HG02623 (cell line): ENCODE results near the gene SGF29.
"Not testable (repeated sequence)": the region's sequence is repeated elsewhere in the genome, so short reads cannot be mapped to it uniquely, and the experiment has no call there.

ENCODE experiments used
- ATAC-seq: cut with Tn5 transposase; IDR thresholded peaks from one replicate; pipeline ENCODE4 v1.9.1; 2021; ENCODE audit warnings: moderate library complexity; ENCODE audit not compliant: unreplicated experiment

SGF29 gene

DNA sequence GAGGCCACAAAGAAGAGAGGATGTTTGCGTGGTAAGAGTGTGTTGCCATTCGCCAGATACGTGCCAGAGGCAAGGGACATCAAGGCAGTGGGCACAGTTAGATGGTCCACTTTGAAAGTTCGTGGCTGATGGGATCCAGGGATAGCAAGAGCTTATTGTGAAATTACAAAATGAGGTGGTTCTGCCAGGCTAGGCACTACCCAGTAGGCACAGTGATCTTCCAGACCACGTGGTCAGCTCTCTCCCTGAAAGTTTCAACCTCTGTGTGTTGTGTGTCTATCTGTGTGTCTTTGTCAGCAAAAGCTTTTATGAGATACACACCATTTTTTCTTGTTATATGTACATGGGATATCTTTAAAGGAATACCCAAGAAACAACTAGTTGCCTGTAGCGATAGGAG is 9.5 kb downstream of the SGF29 start:
- ATAC-seq = no peak

DNA sequence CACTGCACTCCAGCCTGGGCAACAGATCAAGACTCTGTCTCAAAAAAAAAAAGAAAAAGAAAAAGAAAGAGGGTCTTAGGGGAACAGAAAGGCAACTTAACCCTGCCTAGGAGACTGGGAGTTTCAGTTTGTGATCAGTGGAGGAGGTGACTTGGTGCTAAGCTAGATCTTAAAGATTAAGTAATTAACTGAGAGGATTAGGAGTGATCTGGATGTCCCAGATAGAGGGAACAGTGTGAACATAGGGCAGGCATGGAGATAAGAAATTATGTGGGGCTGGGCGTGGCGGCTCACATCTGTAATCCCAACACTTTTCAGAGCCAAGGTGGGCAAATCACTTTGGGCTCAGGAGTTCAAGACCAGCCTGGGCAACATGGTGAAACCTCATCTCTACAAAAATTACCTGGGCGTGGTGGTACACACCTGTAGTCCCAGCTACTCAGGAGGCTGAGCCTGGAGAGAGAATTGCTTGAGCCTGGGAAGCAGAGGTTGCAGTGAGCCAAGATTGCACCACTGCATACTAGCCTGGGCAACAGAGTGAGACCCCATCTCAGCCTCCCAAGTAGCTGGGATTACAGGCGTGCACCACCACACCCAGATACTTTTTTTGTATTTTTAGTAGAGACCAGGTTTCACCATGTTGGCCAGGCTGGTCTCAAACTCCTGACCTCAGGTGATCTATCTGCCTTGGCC is 12.7 kb downstream of the SGF29 start:
- not testable (repeated sequence) for ATAC-seq

- no peak for ATAC-seq
Observed at GRCh38 chr16:28567292-28567691, 13.6 kb downstream of the SGF29 start.

GRCh38 chr16:28569021-28569420 is 15.3 kb downstream of the SGF29 start:
- ATAC-seq = no peak

DNA sequence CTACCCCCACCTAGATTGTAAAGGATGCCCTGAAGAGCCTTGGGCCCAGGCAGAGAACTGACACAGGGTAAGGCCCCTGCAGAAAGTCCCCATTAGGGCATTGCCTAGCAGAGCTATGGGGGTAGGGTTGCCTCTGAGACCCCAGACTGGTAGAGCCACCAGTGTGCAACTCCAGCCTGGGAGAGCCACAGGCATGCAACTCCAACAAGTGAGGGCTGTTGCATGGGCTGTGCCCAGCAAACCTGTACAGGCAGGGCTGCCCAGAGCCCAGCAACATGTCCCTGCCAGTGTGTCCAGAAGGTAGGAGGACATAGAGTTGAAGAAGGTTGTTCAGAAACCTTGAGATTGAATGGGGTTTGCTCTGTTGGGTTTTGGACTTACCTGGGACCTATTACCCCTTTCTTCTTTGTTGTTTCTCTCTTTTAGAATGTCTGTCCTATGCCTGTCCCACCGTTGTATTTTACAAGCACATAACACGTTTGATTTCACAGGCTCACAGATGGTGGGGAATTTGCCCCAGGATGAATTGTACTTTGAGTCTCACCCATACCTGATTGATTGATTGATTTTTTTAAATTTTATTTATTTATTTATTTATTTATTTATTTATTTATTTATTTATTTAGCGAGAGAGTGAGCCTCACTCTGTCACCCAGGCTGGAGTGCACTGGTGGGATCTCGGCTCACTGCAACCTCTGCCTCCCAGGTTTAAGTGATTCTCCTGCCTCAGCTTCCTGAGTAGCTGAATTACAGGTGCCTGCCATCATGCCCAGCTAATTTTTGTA is 16.4 kb downstream of the SGF29 start:
- ATAC-seq = no peak

- ATAC-seq = no peak
Observed at GRCh38 chr16:28572696-28573510, 19.2 kb downstream of the SGF29 start.

DNA sequence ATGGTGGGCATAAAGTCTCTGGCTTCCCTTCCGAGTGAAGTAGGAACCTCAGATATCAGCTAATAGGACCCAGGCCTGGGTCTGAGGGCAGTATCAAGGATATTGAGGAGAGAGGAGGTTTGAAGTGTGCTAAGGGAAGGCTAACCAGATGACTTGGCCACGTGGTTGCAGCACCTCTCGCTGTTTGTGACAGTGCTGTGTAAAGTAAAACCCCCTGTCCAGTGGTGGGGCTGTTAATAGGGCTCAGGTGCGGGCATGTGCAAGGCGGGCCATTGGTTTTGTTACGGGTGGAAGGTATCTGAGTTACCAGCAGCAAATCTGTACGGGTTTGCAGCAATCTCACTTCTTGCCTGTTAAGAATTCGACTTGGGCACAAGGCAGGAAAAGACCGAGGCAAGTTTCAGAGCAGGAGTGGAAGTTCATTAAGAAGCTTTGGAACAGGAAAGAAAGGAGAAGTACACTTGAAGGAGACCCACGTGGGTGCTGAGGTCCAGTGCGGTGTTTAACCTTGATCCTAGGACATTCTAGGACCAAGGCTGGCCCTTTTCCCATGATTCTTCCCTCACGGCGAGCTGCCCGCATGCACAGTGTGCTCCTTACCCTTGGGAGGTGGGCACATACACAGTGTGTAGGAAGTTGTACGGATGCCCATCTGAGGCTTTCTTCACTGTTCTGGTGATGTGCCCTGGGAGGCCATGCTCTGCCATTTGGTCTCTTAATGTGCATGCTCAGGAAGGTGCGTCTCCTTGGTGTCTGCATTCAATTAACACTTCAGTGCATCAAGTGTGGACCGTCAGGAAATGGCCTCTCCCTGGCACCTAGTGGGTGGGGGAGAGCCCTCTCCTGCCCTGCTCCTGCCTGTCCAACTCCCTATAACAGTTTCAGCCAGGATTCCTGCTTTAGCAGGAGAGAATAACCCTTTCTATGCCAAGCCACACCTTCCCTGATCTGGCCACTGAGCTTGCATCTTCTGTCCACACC is 20.3 kb downstream of the SGF29 start:
- ATAC-seq = no peak

DNA sequence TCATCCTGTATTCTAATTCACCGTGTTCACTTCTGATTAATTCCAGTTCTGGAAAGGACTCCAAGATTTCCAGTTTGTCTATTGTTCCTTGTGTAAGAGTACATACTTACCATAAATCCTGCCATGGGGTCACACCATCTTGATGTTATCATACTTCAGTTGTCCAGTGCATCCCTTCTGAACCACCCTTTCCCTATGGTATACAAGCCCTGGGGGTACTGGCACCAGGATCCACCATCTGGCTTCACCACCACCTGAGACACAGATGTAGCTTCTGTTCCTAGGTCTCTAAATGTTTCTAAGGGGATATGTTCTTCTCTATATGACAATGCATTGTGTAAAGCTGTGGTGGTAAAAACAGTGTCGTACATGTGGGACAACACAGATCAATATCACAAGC is 21.2 kb downstream of the SGF29 start:
- ATAC-seq = no peak

DNA sequence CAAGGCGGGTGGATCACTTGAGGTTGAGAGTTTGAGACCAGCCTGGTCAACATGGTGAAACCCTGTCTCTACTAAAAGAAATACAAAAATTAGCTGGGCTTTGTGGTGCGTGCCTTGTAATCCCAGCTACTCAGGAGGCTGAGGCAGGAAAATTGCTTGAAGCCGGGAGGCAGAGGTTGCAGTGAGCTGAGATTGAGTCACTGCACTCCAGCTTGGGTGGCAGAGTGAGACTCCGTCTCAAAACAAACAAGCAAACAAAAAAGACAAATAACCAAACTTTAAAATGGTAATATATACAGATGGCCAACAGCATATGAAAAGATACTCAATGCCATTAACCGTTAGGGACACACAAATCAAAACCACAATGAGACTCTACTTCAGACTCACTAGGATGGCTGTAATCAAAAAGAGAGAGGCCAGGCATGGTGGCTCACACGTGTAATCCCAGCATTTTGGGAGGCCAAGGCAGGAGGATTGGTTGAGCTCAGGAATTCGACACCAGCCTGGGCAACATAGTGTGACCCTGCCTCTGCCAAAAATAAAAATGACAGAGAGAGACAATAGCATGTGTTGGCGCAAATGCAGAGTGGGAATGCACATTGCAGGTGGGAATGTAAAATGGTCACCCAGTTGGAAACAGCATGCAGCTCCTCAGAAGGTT is 21.9 kb downstream of the SGF29 start:
- no peak for ATAC-seq

DNA sequence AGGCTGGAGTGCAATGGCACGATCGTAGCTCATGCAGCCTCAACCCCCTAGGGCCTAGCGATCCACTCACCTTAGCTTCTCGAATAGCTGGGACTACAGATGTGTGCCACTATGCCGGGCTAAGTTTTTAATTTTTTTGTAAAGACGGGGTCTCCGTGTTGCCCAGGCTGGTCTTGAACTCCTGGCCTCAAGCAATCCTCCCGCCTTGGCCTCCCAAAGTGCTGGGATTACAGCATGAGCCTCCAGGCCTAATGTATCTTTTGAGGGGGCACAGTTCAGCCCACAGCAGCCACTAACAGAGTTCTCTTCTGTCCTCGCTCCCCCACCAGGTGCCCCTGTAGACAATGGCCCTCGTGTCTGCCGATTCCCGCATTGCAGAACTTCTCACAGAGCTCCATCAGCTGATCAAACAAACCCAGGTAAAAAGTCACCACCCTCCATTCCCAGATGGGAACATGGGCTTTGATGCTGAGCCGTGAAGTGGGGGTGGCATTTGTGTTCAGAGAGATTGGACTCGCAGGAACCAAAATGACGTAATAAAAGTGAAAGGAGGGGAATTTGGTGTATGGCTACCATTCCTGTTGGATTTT is 27.1 kb downstream of the SGF29 start:
- no peak for ATAC-seq

DNA sequence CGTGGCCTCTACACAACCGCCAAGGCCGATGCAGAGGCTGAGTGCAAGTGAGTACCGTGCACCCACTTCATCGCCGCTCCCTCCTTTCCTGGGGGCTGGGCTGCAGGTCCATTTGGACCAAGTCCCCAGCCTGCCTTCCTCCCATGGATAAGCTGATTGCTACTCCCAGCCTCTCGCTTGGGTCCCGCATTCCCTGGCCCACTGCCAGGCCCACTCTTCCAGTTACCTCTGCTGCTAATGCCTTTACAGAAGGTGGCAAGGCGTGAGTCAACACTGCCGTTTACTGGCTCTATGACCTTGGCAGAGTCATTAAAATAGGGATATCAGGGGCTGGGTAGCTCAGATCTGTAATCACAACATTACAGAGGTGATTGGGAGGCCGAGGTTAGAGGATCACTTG is 32.0 kb downstream of the SGF29 start:
- no peak for ATAC-seq

GRCh38 chr16:28586466-28586865 is 32.7 kb downstream of the SGF29 start:
- no peak for ATAC-seq

DNA sequence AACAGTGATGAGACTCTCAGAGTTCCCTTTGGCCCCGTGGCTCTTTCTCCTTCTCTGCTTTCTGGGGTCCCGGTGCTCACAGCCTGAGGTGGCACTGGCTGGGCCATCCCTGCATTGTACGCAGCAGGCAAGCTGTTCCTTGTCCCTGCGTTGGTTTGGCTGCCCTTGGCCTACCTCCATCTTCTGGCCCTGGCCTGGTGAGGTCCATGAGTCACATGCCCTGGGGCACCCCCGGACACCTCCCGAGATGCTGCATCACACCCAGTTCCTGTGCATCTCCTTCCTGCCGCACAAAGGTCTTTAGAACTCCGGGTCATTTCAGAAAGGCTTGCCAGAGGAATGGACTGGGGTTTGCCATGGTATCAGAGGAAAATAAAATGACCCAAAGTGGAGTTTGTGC is 33.7 kb downstream of the SGF29 start:
- no peak for ATAC-seq

GRCh38 chr16:28589069-28589468 is 35.3 kb downstream of the SGF29 start:
- no peak for ATAC-seq

- no peak for ATAC-seq
Observed at GRCh38 chr16:28589930-28590329, 36.2 kb downstream of the SGF29 start.

DNA sequence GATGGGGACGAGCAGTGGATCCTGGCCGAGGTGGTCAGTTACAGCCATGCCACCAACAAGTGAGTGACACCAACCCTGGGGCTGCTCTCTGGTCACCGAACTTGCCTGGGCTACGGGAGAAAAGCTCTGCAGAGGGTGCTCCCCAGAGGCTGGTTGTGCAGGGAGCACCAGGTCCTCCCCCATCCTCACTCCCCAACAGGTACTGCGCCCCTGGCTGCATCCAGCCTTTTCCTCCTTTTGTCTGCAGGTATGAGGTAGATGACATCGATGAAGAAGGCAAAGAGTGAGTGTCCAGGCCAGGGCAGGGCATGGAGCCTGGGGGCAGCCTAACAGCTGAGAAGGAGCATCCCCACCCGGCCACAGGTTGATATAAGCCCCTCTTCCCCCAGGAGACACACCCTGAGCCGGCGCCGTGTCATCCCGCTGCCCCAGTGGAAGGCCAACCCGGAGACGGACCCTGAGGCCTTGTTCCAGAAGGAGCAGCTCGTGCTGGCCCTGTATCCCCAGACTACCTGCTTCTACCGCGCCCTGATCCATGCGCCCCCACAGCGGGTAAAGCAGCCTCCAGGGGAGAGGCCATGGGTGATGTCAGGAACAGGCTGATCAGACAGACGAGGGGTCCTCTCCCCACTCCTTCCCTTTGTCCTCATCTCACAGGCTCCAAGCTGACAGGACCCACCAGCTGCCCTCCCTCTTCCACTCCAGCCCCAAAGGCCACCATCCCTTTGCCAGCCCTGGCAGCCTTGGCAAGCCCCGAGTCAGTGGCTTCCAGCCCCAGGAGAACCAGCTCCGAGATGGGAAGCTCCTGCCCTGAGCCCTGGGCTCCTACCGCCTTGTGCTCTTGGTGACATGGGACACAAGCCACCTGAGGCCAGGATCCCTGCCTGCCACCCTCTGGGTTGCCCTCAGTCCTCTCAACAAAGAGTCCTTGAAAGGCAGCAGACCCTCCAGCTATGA is 36.9 kb downstream of the SGF29 start:
- no peak for ATAC-seq

GRCh38 chr16:28591355-28591754 is 37.6 kb downstream of the SGF29 start:
- no peak for ATAC-seq

DNA sequence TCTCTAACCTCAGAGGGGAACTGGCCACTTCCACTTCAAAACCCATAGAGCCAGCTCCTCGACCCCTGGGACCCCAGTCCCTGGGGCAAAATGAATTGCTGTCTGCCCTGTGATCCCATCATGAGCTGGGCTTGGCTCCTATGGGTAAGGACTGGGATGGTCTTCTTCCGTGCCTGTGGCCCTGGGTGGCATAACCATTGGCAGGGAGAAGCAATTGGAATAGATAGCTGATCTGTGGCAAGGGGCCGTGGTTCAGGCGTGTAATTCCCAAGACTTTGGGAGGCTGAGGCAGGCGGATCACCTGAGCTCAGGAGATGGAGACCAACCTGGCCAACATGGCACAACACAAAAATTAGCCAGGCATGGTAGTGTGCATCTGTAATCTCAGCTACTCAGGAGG is 38.8 kb downstream of the SGF29 start:
- no peak for ATAC-seq
